Occipital lobe (tissue), 2 donors: Measurements from ENCODE around the gene KIF5A. TPM values are rescaled to one million over a fixed set of nuclear protein-coding genes. Genes with fewer than 3 reads are reported as not detected.

ENCODE experiments used
- DNase-seq: peaks from one replicate; lab custom pipeline; 2025; lab: John Stamatoyannopoulos, UW
- total RNA-seq: library from RNA; depleted of rRNA; stranded (reverse); fragments of >200 nt; gene quantifications from one replicate; pipeline ENCODE4 v1.2.3, GENCODE V29; 2014

KIF5A gene
- total RNA-seq, 1 donor from 2014 or later = 50.2 TPM

- DNase-seq = no peak
These were observed 14.8 kb upstream of the KIF5A start for GRCh38 chr12:57534991-57535543.

DNA sequence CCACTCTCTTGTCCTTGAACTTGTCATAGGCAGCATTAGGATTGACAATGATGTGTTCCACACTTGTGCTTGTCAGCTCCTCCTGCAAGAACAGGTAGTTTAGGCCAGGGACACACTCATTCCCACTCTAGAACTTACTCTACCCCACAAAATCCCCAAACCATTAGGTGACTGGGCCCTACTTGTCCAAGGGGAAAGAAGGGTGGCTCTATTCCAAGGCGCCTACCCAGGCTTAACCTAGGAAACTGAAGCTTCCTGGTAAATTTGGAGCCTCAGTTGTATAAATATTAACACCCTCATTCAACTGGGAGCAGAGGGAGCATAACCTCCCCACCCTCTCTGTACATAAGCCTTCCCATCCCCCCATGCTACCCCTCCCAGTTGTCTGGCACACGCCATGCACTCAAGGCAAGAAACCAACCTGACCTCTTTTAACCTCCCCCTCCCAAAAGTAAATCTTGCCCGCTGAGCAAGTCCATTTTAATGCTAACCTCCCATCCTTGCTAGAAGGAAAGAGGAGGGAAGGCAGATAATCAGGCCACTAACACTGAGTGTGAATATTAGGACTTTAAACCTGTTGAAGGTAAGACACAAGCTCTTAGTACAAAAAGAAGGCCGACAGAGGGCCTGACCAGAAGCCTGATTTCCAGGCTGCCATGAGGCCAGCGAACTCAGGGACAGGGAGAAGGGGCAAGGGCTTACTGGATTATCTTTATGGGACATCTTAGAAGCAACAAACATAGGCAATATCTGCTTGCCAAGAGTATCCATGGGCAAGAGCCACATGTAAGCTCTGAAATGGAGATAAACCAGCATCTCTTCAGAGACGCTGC is 13.9 kb upstream of the KIF5A start:
- DNase-seq = no peak

DNA sequence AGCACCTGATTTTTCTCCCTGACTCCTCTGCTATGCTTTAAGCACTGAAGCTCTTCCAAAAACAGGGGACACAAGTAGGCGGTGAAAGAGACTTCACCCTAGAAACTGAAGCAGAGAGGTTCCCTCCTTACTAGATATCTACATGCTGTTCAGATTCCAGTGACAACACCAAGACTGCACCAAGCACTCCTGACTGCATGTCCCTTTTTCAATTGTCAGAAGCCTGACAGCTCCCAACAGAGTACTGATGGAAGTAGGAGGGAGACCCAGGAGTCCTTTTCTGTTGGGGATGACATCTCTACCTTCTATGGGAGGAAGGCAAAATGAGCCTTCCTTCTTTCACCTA is 13.3 kb upstream of the KIF5A start:
- no peak for DNase-seq

DNA sequence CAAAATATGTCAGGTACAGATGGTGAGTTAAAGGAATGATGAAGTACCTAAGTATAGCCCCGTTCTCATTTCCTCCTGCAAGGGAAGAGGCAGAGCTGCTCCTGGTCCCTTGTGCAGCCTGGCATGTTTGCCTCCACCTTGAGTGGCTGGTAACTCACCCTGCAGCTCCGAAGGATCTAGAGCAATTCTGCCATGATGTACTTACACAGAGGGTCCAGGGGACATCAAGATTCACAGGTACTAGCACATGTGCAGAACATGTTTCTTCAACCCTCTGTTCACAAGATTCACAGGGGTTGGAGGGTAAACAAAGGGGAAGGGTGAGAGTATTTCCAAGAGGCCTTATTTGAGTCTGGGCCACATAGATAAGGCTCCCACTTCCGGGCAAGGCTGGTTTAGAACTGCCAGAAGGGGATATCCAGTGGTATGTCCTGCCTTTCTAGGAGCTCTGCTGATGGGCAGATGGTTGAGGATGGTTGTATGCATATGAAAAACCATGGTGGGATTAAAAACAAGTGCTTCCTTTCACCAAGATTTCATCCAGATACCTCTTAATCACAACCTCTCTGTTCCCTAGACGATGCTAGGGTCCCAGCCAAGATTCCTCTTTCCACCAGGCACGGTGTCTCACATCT is 10.6 kb upstream of the KIF5A start:
- DNase-seq = no peak

- DNase-seq = no peak
These were observed 8.8 kb upstream of the KIF5A start for GRCh38 chr12:57541001-57541400.

GRCh38 chr12:57541717-57542116 is 8.1 kb upstream of the KIF5A start:
- no peak for DNase-seq

- peak; percentile 29 for DNase-seq
These were observed 6.3 kb upstream of the KIF5A start for GRCh38 chr12:57543581-57543980.

DNA sequence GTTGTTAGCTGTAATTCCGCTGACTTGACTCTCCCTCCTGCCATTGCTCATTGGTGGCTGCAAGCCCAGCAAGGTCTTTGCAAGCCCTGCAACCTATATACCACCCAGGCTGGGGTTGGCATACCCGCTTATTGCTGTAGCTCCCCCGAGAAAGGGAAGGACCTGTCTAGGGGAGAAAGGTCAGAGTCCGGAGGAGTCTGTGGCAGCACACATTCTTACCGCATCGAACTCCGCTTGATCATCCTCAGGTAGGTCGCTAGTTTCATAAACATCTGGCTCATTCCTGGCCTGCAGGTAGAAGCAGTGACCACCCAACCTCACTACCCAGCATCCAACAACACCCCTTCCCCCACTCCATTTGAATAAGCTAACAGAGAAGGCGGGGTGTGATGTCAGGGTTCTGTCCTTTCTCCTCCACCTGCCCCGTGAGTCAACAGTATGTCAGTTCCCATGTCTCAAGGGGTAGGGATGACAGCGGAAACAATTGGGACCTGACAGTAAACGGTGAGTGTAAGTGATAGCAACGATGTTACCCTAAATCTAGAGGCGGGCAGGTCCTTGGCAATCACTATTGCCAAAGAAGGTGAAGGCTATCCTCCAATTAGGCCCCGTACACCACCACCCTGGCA is 3.9 kb upstream of the KIF5A start:
- no peak for DNase-seq

GRCh38 chr12:57546438-57547287 is 3.2 kb upstream of the KIF5A start, which contains the start of gene DCTN2:
DCTN2 (minus strand) TSS chr12:57547192; CDS start chr12:57547063, 129 bp downstream.
- DNase-seq = peak; percentile 97

DNA sequence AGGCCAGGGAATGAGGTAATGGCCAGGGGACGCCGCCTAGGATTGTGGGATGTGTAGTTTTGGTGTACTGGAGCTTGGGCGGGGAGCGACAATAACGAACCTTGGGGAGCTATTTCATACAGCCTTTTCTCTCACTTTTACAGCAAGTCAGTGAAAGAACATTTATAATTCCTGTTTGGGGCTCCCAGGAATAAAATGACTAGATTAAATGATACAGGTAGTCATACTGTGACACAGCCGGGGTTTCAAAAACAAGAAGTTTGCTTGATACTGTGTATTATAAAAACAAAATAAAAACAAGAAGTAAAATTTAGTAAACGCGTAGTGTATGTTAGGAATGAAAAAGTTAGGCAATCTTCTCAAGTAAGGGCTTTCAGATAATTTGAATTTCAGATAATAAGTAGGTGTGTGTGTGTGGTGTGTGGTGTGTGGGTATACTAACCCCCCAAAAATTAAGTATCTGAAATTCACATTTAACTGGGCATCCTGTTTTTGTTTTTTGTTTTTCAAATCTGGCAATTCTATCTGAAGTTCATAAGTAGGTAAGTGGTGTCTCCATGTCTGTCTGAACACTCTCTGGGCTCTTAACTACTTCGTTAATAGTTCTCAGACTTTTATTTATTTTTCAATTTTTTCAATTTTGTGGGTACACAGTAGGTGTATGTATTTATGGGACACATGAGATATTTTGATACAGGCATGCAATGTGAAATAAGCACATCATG is 2.4 kb upstream of the KIF5A start:
- no peak for DNase-seq

DNA sequence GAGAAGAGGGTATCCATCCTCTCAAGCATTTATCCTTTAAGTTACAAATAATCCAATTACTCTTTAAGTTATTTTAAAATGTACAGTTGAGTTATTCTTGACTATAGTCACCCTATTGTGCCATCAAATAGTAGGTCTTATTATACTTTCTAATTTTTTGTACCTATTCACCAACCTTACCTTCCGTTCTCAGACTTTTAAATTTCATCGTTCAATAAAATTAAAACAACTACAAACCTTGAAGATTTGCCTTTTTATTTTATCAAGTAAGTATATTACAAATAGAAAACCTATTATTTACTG is 1.9 kb upstream of the KIF5A start:
- DNase-seq = no peak

DNA sequence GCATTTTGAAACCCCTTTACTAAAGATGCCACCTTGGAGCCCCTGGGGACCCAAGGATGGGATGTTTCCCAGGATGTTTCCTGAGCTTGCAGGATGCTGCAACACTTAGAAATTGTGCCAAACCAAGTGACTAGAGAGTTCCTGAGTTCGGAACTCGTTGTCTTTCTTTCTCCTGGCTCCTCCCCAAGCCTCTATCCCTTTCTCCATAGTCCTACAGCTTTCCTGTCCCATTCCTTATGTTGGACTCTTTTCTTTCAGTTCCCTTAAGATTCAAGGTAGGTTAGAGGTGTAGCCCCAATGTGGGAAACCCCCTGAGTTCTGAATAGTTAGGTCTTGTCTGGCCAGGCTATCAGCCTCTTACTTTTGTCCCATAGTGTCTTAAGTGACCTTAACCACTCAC is 1.4 kb upstream of the KIF5A start:
- DNase-seq = no peak

GRCh38 chr12:57549203-57549908 is 488 bp upstream of the KIF5A start:
- DNase-seq = no peak

- DNase-seq = no peak
These were observed 1.1 kb downstream of the KIF5A start for GRCh38 chr12:57550641-57551549.

DNA sequence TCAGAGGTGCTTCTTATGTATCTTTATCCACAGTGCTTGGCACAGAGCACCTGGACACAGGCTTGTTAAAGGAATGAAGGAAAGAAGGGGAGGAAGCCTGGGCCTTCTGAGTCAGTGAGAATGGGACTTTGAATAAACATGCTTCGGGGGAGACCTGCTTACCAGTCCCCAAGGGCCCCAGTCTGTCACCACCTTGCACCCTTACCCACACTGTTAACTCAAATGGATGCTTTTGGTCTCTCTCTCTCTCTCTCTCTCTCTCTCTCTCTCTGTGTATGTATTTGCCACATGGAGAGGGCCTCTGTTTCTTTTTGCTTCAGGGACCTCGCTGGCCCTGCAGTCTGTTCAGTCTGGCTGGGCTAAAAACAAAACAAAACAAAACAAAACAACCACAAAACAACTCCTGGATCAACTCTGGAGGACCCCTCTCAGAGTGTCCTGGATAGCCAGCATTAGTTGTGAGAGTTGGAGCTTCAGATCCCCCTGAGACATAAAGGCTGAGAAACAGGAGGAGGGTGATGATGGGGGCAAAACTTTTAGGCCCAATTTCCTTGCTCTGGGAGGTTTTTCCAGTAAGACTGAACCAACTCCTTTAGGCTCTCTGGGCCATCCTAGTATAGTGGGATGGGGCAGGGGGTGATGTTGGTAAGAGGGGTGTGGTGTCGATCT is 1.9 kb downstream of the KIF5A start:
- no peak for DNase-seq

DNA sequence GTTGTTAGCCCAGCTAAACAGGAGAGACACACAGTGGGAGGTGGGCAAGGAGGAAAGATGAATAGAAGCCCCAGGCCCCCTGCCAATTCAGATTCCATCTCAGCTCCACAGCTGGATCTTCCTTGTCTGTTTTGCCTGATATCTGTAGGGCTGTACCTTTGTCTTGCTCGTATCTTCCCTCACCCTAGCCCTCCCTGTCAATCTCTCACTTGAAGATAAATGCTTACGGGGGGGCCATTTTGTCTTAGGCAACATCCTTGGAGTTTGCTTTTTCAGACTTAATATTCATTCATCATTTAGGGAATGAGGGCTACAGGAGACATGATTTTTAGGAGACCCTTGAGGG is 2.4 kb downstream of the KIF5A start:
- no peak for DNase-seq

DNA sequence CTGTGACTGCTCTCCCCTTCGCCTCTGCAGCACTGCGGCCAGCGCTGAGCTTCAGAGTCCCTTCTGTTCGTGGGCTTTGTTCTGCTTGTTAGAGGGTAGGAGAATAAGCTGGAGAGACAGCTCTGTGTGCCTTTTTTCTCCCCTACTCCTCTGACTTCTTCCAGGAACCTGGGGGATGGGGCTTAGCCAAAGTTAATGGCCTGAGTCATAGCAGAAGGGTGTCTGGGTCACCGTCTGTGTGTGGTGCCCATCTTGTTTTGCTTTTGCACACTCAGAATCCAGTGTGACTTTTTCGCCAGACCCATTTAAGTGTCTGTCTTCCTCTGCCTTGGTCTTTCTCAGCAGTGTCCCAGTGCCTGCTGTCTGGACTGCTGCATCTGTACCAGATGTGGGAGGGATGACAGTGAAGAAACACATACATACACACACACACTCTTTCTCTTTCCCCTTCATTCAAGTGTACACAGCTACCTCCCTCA is 3.0 kb downstream of the KIF5A start:
- no peak for DNase-seq

GRCh38 chr12:57553343-57554202 is 3.7 kb downstream of the KIF5A start:
- DNase-seq = no peak
